22Rv1 (cell line): ENCODE data around the gene DHRS12.

Experiments used
- H3K27ac ChIP-seq: fragments of 450-650 bp; 2 replicates; pipeline ENCODE4 v1.5.1; 2017
- ZFX ChIP-seq: fragments of 450-650 bp; IDR thresholded peaks from 2 replicates; pipeline ENCODE4 v1.6.1; 2017; ENCODE audit warnings: antibody characterized with exemption, borderline replicate concordance
- TF ChIP-seq, protein P1 (sequence below): fragments of 450-650 bp; IDR thresholded peaks from 2 replicates; pipeline ENCODE4 v1.5.1; 2017; ENCODE audit warnings: mild to moderate bottlenecking

DHRS12 gene

DNA sequence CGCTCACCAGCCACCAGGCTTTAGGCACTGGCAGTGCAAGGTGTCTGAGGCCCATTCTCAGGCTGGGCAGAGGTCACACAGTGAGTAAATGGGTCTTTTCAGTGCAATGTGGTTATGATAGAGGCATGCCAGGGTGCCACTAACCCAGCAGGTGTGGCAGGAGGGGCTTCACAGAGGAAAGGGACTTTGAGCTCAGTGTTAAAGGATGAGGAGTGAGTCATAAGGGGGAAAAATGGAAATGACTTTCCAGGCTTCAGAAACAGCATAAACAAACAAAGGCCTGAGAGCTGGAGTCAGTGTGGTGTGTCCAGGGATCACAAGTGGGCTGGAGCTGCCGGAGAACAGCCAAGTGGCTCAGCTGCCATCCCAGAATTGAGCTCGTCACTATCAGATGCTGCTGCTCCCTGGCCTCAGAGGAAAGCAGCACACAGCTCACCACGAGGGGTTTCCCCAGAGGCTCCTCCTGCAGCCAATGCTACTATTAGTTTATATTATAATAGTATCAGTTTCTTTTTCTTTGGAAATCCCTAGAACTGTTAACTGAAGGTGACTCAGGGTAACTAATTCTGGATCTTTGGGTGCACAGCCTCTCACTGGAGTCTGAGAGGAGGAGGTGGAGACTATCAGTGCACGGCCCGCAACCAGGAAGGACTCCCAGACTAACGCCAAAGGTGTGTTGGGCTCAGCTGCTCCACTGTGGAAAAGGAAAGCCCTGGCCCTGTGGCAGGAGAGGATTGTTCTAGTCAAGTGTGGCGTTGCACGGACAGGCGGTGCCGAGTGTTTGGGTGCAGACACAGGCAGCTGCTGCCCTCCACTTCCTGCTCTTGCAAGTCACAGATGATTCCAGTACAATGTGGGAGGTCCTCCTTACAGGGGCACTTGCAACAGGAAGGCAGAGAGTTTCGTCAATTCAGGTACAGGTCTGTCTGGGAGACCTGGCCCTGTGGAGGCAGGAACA lies 39.5 kb downstream of the DHRS12 start:
- H3K27ac ChIP-seq = no peak overlapping the region
- TF ChIP-seq ZFX = no peak
- TF ChIP-seq, protein P1, sequence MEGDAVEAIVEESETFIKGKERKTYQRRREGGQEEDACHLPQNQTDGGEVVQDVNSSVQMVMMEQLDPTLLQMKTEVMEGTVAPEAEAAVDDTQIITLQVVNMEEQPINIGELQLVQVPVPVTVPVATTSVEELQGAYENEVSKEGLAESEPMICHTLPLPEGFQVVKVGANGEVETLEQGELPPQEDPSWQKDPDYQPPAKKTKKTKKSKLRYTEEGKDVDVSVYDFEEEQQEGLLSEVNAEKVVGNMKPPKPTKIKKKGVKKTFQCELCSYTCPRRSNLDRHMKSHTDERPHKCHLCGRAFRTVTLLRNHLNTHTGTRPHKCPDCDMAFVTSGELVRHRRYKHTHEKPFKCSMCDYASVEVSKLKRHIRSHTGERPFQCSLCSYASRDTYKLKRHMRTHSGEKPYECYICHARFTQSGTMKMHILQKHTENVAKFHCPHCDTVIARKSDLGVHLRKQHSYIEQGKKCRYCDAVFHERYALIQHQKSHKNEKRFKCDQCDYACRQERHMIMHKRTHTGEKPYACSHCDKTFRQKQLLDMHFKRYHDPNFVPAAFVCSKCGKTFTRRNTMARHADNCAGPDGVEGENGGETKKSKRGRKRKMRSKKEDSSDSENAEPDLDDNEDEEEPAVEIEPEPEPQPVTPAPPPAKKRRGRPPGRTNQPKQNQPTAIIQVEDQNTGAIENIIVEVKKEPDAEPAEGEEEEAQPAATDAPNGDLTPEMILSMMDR = no peak

DNA sequence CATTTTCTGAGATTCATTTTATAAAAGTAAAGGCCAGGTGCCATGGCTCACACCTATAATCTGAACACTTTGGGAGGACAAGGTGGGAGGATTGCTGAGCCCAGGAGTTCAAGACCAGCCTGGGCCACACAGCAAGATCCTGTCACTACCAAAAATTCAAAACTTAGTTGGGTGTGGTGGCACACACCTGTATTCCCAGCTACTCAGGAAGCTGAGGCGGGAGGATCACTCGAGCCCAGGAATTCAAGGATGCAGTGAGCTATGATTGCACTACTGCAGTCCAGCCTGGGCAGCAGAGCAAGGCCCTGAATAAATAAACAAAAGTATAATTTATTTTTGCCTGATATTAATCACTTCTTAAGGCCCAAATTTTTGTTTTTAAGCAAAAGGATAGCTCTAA lies 40.5 kb downstream of the DHRS12 start:
- no peak for TF ChIP-seq ZFX
- TF ChIP-seq, protein P1 = no peak
- H3K27ac ChIP-seq = no peak overlapping the region

DNA sequence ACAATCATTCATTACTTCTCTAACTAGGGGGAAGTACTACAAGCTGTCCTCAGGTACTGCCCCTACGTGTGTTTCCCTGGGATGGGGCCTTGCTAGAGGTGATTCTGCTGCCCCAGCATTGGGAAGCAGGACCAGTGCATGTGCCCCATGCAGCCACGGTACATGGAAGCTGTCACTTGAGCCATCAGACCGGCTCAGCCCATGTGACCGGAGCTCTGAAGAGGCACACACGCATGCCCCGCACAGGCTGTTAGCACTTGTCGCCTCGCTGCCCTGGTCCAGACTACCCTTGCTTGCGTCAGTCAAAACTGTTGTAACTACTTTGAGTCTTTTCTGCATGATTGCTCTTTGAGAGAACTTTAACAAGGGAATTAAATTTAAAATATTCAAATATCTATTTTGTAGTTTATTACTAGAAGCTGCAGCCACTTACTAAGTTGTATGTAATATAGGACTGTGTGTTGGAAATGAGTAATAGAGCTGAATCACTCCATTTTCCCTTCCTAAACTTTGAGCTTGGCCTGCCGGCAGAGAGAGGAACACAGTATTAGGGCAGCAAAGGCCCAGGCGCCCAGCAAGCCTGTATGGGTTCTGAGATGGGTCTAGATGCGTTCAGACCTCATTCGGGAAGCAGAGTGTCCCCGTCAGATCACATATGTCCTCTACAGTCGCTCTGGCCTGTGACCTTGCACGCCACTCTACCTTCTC lies 42.2 kb downstream of the DHRS12 start:
- TF ChIP-seq, protein P1 = no peak
- TF ChIP-seq ZFX = no peak
- no peak overlapping the region for H3K27ac ChIP-seq

DNA sequence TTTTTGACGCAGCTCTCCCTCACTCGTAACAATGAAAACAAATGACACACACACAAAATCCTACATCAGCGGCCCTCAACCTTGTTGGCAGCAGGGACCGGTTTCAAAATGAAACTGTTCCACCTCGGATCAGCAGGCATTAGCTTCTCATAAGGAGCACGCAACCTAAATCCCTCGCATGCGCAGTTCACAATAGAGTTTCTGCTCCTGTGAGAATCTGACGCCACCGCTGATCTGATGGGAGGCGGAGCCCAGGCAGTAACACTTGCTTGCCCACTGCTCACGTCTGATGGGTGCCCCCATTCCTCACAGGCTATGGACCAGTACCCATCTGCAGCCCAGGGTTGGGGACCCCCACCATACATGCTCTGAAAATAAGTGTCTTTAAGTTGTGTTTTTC lies 43.4 kb downstream of the DHRS12 start:
- H3K27ac ChIP-seq = no peak overlapping the region
- no peak for TF ChIP-seq ZFX
- TF ChIP-seq, protein P1 = no peak

DNA sequence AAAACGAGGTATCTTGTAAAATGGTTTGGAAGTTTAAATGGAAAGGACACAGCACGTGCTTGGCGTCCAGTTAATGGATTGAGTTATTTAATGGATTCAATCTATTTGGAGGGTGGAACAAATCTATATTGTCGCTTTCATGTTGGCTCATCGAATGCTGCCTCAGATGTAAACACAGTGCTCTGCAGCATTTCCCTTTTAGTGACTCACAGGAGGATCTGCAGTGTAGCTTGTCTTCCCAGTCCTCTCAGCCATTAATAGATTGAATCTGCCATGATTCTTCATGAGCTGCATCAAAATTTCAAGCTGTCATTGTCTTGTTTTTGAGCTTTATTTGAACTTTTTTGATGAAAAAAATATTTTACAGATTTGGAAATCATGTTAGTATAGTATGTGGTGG lies 44.7 kb downstream of the DHRS12 start:
- TF ChIP-seq ZFX = no peak
- TF ChIP-seq, protein P1 = no peak

DNA sequence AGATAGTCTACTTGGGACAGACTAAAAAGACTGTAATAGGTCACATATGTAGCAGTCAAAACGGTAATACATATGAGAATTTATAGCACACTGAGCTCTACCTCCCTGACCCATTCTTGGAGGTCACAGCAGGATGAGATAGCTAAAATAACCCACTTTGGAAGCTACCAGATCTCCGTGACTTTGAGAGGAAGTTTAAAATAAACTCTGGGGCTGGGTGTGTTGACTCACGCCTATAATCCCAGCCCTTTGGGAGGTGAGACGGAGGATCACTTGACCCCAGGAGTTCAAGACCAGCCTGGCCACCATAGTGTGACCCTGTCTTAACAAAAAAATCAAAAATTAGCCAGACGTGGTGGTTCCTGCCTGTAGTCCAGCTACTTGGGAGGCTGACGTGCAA lies 45.3 kb downstream of the DHRS12 start:
- no peak overlapping the region for H3K27ac ChIP-seq
- TF ChIP-seq, protein P1 = no peak
- TF ChIP-seq ZFX = no peak

More for the DNA sequence above, 44.7 kb downstream of the DHRS12 start:
- H3K27ac ChIP-seq = no peak overlapping the region

DNA sequence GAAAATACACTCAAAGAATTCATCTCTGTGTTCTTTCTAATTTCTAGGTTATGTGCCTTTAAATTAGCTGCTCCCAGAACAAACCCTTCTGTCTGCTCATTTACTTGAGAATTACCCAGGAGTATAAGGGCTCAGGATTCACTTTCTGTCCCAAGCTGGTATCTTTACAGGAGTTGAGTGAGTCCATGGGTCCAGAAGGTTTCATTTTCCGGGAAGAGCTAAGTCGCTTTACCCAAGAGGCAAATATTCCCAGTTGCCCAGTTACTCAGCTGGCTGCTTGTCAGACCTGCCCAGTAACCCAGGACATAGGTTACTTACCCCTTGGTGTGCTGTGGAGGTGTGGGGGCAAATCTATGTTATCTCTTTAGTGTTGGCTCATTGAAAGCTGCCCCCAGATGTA lies 47.3 kb downstream of the DHRS12 start:
- TF ChIP-seq ZFX = no peak
- TF ChIP-seq, protein P1 = no peak
- H3K27ac ChIP-seq = no peak overlapping the region
